HEK293T (cell line): ENCODE measurements around the gene PEAK3.

Experiments used
- CTCF ChIA-PET: fragments of 350-600 bp; formaldehyde crosslinking; extraction: SDS; loops from one replicate; lab custom pipeline; 2021; ENCODE audit warnings: antibody characterized with exemption, inconsistent platforms; lab: Yijun Ruan, JAX
- POLR2A ChIA-PET: fragments of 350-600 bp; formaldehyde crosslinking; extraction: SDS; loops from one replicate; lab custom pipeline; 2020; ENCODE audit warnings: antibody characterized with exemption, inconsistent platforms; lab: Yijun Ruan, JAX
- DNase-seq: peaks from one replicate; pipeline ENCODE4 v3.0.0; 2012; ENCODE audit warnings: mixed read lengths; ENCODE audit errors: extremely low spot score
- ARNT ChIP-seq: fragments of 450-650 bp; IDR thresholded peaks from 2 replicates; pipeline ENCODE4 v1.6.1; 2017; ENCODE audit warnings: mild to moderate bottlenecking
- BHLHE40 ChIP-seq: fragments of 450-650 bp; IDR thresholded peaks from 2 replicates; pipeline ENCODE4 v1.6.1; 2016; ENCODE audit warnings: mild to moderate bottlenecking, moderate library complexity, borderline replicate concordance
- CTBP1 ChIP-seq: fragments of 450-650 bp; IDR thresholded peaks from 2 replicates; pipeline ENCODE4 v1.6.1; 2016; ENCODE audit warnings: borderline replicate concordance
- ELF4 ChIP-seq: fragments of 450-650 bp; IDR thresholded peaks from 2 replicates; pipeline ENCODE4 v1.6.1; 2017; ENCODE audit warnings: antibody characterized with exemption
- FOXA1 ChIP-seq: fragments of 450-650 bp; IDR thresholded peaks from 2 replicates; pipeline ENCODE4 v1.6.1; 2016; ENCODE audit warnings: mild to moderate bottlenecking
- FOXK2 ChIP-seq: fragments of 450-650 bp; IDR thresholded peaks from 2 replicates; pipeline ENCODE4 v1.6.1; 2016; ENCODE audit warnings: mild to moderate bottlenecking
- FOXM1 ChIP-seq: fragments of 450-650 bp; IDR thresholded peaks from 2 replicates; pipeline ENCODE4 v1.6.1; 2017; ENCODE audit warnings: mild to moderate bottlenecking, borderline replicate concordance
- HDGF ChIP-seq: fragments of 450-650 bp; IDR thresholded peaks from 2 replicates; pipeline ENCODE4 v1.6.1; 2017; ENCODE audit warnings: antibody characterized with exemption, borderline replicate concordance
- L3MBTL2 ChIP-seq: fragments of 450-650 bp; conservative IDR thresholded peaks from 2 replicates; pipeline ENCODE4 v1.6.1; 2016; ENCODE audit warnings: mild to moderate bottlenecking
- LEF1 ChIP-seq: fragments of 450-650 bp; IDR thresholded peaks from 2 replicates; pipeline ENCODE4 v1.6.1; 2017; ENCODE audit warnings: mild to moderate bottlenecking, borderline replicate concordance
- NFRKB ChIP-seq: fragments of 450-650 bp; IDR thresholded peaks from 2 replicates; pipeline ENCODE4 v1.6.1; 2016; ENCODE audit warnings: mild to moderate bottlenecking, moderate library complexity
- PKNOX1 ChIP-seq: fragments of 450-650 bp; IDR thresholded peaks from 2 replicates; pipeline ENCODE4 v1.6.1; 2016
- SP1 ChIP-seq: fragments of 450-650 bp; IDR thresholded peaks from 2 replicates; pipeline ENCODE4 v1.6.1; 2017
- SUZ12 ChIP-seq: fragments of 450-650 bp; IDR thresholded peaks from 2 replicates; pipeline ENCODE4 v1.6.1; 2016; ENCODE audit warnings: mild to moderate bottlenecking
- TARDBP ChIP-seq: fragments of 450-650 bp; IDR thresholded peaks from 2 replicates; pipeline ENCODE4 v1.6.1; 2016
- ZNF384 ChIP-seq: fragments of 450-650 bp; IDR thresholded peaks from 2 replicates; pipeline ENCODE4 v1.6.1; 2016

The PEAK3 gene

GRCh38 chr19:2321565-2322283 is 39.7 kb upstream of the PEAK3 start:
- POLR2A ChIA-PET = interaction anchor here (0.6 to 1.4 kb wide), 2 partner anchors 154 to 874 kb away, joined by 3 read pairs; partner anchors contain the start of gene GADD45B
- no peak for TF ChIP-seq FOXM1
- no peak for TF ChIP-seq BHLHE40
- no peak for TF ChIP-seq HDGF
- TF ChIP-seq PKNOX1 = no peak
- no peak for TF ChIP-seq TARDBP
- TF ChIP-seq FOXK2 = no peak
- TF ChIP-seq CTBP1 = no peak
- no peak for TF ChIP-seq ZNF384
- TF ChIP-seq ARNT = no peak
- CTCF ChIA-PET = no interaction called here
- no peak for DNase-seq

GRCh38 chr19:2320939-2321338 is 39.0 kb upstream of the PEAK3 start:
- ChIA-PET POLR2A (interaction anchor here (0.6 kb wide), 1 partner anchor 417 kb away, joined by 3 read pairs; no protein-coding TSS in a partner anchor), CTCF (no interaction called here)
- no peak for DNase-seq
- no peak for TF ChIP-seq ARNT
- no peak for TF ChIP-seq HDGF

- TF ChIP-seq SUZ12 (no peak), HDGF (no peak), ELF4 (no peak), PKNOX1 (no peak), CTBP1 (no peak), FOXA1 (no peak), BHLHE40 (no peak), FOXM1 (no peak)
- no peak for DNase-seq
- CTCF ChIA-PET = no interaction called here
- POLR2A ChIA-PET = interaction anchor here (2.1 kb wide), 1 partner anchor 8 kb away, joined by 11 read pairs; the partner anchor contains the start of genes LSM7 and SPPL2B
These were observed 38.1 kb upstream of the PEAK3 start for GRCh38 chr19:2320049-2320448.

GRCh38 chr19:2319551-2319950 is 37.6 kb upstream of the PEAK3 start:
- DNase-seq = no peak
- CTCF ChIA-PET = interaction anchor here (1.4 kb wide), 1 partner anchor 45 kb away, joined by 3 read pairs; no protein-coding TSS in a partner anchor
- POLR2A ChIA-PET = interaction anchor here (2.1 kb wide), 1 partner anchor 8 kb away, joined by 11 read pairs; the partner anchor contains the start of genes LSM7 and SPPL2B
- no peak for TF ChIP-seq FOXK2
- no peak for TF ChIP-seq BHLHE40
- TF ChIP-seq CTBP1 = no peak

- ChIA-PET POLR2A (interaction anchor here (2.1 kb wide), 1 partner anchor 9 kb away, joined by 11 read pairs; the partner anchor contains the start of genes LSM7 and SPPL2B), CTCF (interaction anchor here (1.4 kb wide), 1 partner anchor 44 kb away, joined by 3 read pairs; no protein-coding TSS in a partner anchor)
- DNase-seq = no peak
- TF ChIP-seq SUZ12 (no peak), TARDBP (no peak), FOXK2 (no peak), CTBP1 (no peak), FOXM1 (no peak), NFRKB (no peak), ELF4 (no peak), SP1 (no peak), ZNF384 (no peak; the same call in 1 of the 2 replicates)
These were observed 36.9 kb upstream of the PEAK3 start for GRCh38 chr19:2318923-2319322.

GRCh38 chr19:2317756-2318155 is 35.8 kb upstream of the PEAK3 start:
- DNase-seq = no peak
- ChIA-PET CTCF (no interaction called here), POLR2A (interaction anchor here (2.2 kb wide), 1 partner anchor 10 kb away, joined by 7 read pairs; the partner anchor contains the start of gene LSM7)
- no peak for TF ChIP-seq SUZ12
- TF ChIP-seq LEF1 = no peak
- TF ChIP-seq FOXA1 = no peak
- TF ChIP-seq TARDBP = no peak
- TF ChIP-seq BHLHE40 = no peak

GRCh38 chr19:2317300-2317699 is 35.3 kb upstream of the PEAK3 start:
- TF ChIP-seq HDGF (no peak), L3MBTL2 (no peak), PKNOX1 (no peak), ZNF384 (no peak), FOXK2 (no peak), FOXA1 (no peak), TARDBP (no peak), LEF1 (no peak)
- no peak for DNase-seq
- ChIA-PET CTCF (interaction anchor here (0.6 kb wide), 1 partner anchor 165 kb away, joined by 3 read pairs; no protein-coding TSS in a partner anchor), POLR2A (interaction anchor here (2.2 kb wide), 1 partner anchor 10 kb away, joined by 7 read pairs; the partner anchor contains the start of gene LSM7)
